Measurements from ENCODE around the gene RNASE7. TPM values are rescaled to one million over a fixed set of nuclear protein-coding genes. Genes with fewer than 3 reads are reported as not detected.

The RNASE7 gene, protein sequence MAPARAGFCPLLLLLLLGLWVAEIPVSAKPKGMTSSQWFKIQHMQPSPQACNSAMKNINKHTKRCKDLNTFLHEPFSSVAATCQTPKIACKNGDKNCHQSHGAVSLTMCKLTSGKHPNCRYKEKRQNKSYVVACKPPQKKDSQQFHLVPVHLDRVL
- total RNA-seq: 0.29 to 0.66 TPM (median 0.34 TPM) in 3 replicates

DNA sequence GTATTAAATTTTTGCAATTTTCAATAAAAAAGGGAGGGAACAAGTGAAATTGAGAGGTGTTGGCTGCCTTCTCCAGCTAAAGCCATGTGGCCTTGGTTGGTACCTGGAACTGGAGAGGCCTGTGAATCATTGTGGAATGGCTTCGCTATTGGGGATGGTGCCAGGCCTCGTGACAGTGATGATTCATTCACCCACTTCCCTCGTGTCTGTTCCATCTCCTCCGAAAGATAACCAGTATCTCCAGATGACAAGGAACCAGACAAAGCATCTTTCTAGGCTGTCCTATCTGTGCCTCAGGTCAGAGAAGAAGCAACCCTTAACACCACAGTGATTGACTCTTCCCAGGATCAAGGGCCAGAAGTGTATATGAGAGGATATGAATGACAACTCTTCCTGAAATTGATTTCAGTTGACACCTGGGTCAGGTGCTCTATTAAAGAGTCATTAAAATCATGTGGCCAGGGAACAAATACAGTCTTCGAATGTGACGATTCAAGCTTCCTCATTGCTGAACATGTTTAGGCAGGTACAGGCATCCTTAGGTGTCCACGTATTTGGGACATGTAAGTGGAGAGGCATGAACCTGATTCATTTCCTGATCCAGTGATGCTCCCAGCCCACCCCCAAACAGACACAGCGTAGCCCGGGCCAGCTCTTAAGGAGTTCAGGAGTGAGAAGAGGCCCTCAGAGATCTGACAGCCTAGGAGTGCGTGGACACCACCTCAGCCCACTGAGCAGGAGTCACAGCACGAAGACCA lies at the start of gene RNASE7:
Gene RNASE7 (plus strand): TSS at position 687 of the 758 bp plus-strand sequence. CDS start 631 bp downstream, outside the sequence.
- Mint-ChIP-seq H3K36me3 (no peaks in the 10 kb centered on the region), H3K4me3 (no peak within 1 kb of the TSS), H3K27ac (peak within 1 kb of the TSS; percentile 19), H3K27me3 (ENCODE audit: low read depth) (no peaks in the 10 kb centered on the region), H3K9me3 (no peaks in the 10 kb centered on the region), H3K4me1 (peaks cover 61% of the 10 kb centered on the region)
- TF ChIP-seq, protein P1, sequence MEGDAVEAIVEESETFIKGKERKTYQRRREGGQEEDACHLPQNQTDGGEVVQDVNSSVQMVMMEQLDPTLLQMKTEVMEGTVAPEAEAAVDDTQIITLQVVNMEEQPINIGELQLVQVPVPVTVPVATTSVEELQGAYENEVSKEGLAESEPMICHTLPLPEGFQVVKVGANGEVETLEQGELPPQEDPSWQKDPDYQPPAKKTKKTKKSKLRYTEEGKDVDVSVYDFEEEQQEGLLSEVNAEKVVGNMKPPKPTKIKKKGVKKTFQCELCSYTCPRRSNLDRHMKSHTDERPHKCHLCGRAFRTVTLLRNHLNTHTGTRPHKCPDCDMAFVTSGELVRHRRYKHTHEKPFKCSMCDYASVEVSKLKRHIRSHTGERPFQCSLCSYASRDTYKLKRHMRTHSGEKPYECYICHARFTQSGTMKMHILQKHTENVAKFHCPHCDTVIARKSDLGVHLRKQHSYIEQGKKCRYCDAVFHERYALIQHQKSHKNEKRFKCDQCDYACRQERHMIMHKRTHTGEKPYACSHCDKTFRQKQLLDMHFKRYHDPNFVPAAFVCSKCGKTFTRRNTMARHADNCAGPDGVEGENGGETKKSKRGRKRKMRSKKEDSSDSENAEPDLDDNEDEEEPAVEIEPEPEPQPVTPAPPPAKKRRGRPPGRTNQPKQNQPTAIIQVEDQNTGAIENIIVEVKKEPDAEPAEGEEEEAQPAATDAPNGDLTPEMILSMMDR (IDR thresholded peaks at IDR 0.05; ENCODE audit: unreplicated experiment): no peak
- no peak for DNase-seq (ENCODE audit: low spot score in 2 of 2, unreplicated experiment in 2 of 2)

DNA sequence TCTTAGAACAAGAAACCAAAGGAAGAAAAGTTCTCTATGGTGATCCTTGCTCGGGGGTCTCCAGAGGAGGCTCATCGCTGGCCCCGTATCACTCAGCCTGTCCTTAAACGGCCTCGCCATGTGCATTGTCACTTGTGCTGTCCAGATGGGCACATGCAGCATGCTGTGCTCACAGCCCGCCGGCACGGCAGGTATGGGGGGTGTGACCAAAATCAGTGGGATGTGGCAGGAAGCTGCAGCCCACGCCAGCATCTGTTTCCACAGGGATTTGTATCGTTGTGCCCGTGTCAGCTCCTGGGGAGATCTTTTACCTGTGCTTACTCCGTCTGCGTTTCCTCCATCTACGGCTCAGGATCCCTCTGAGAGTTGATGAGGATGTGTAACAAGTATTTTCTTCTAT lies 45.6 kb upstream of the RNASE7 start:
- no peaks in the 10 kb centered on the region for H3K27me3 Mint-ChIP-seq (ENCODE audit: low read depth)
- peaks cover 52% of the 10 kb centered on the region for H3K4me1 Mint-ChIP-seq
- H3K9me3 Mint-ChIP-seq: no peaks in the 10 kb centered on the region
- no peak overlapping the region for H3K4me3 Mint-ChIP-seq
- DNase-seq (ENCODE audit: low spot score in 2 of 2, unreplicated experiment in 2 of 2): no peak
- TF ChIP-seq, protein P1 (IDR thresholded peaks at IDR 0.05; ENCODE audit: unreplicated experiment): no peak
- H3K27ac Mint-ChIP-seq: peak overlapping the region; percentile 88
- peaks cover 30% of the 10 kb centered on the region for H3K36me3 Mint-ChIP-seq

DNA sequence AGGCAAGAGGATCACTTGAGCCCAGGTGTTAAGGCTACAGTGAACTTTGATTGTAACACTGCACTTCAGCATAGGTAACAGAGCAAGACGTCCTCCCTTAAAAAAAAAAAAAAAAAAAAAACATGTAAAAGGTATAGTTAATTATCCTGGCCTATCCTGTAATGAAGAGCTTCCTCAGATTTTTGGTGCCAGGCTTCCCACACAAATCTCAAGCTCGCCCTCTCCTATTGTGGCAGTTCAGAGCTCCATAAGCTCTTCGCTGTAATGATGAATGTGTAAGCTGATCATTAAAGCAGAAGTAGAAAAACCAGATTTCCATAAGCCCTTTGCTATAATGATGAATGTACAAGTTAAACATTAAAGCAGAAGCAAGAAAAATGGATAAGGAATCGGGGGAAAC lies 45.0 kb upstream of the RNASE7 start:
- Mint-ChIP-seq H3K27ac (peak overlapping the region; percentile 95), H3K4me1 (peaks cover 54% of the 10 kb centered on the region), H3K4me3 (peak overlapping the region; percentile 61), H3K36me3 (peaks cover 27% of the 10 kb centered on the region), H3K27me3 (ENCODE audit: low read depth) (no peaks in the 10 kb centered on the region), H3K9me3 (no peaks in the 10 kb centered on the region)
- TF ChIP-seq, protein P1 (IDR thresholded peaks at IDR 0.05; ENCODE audit: unreplicated experiment): no peak
- no peak for DNase-seq (ENCODE audit: low spot score in 2 of 2, unreplicated experiment in 2 of 2)

DNA sequence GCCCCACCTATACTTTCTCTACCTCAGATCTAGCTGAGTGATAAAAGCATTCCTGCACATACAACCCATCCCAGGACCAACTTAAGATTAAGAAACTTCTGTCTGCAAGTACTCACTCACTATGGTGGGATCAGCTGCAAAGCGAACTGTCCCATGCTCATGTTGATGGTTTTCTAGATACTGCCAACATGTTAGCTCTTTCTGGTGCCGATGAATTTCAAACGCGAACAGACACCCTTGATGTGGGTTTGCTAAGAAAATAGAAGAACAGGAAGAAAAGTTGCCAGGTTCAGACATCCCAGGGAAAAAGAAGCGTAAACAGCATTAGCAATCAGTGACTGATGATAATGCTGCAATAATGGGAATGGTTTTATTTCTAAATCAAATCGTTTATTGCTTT lies 44.6 kb upstream of the RNASE7 start:
- peak overlapping the region; percentile 61 for H3K4me3 Mint-ChIP-seq
- no peaks in the 10 kb centered on the region for H3K27me3 Mint-ChIP-seq (ENCODE audit: low read depth)
- H3K36me3 Mint-ChIP-seq: peaks cover 27% of the 10 kb centered on the region
- DNase-seq (ENCODE audit: low spot score in 2 of 2, unreplicated experiment in 2 of 2): no peak
- TF ChIP-seq, protein P1 (IDR thresholded peaks at IDR 0.05; ENCODE audit: unreplicated experiment): no peak
- peak overlapping the region; percentile 95 for H3K27ac Mint-ChIP-seq
- H3K9me3 Mint-ChIP-seq: no peaks in the 10 kb centered on the region
- H3K4me1 Mint-ChIP-seq: peaks cover 58% of the 10 kb centered on the region

DNA sequence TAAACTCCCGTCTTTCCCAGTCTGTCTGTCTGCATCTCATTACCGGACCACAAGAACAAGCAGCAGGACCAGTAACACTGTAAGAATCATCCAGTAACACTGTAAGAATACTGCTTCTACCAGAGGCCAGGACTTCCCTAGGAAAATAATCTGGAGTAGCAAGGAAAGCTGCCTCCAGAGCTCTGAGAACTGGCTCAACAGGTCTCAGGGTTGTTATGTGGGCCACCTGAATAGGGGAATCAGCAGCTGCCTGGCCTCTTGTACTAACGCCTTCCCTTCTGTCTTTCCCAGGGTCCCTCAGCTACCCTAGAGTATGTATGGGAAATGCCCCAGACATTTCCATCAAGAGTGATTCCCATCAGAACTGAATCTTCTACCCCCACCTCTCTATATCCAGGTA lies 44.0 kb upstream of the RNASE7 start:
- H3K4me3 Mint-ChIP-seq: peak overlapping the region; percentile 61
- H3K36me3 Mint-ChIP-seq: peaks cover 25% of the 10 kb centered on the region
- no peaks in the 10 kb centered on the region for H3K27me3 Mint-ChIP-seq (ENCODE audit: low read depth)
- TF ChIP-seq, protein P1 (IDR thresholded peaks at IDR 0.05; ENCODE audit: unreplicated experiment): no peak
- no peak for DNase-seq (ENCODE audit: low spot score in 2 of 2, unreplicated experiment in 2 of 2)
- H3K9me3 Mint-ChIP-seq: no peaks in the 10 kb centered on the region
- peak overlapping the region; percentile 95 for H3K27ac Mint-ChIP-seq
- H3K4me1 Mint-ChIP-seq: peaks cover 64% of the 10 kb centered on the region

Measured in mesothelial cell of epicardium (in vitro differentiated cells).